Neural cell (in vitro differentiated cells): ENCODE data around the gene CEP350.

Experiments used
- CTCF ChIP-seq: fragments of 450-650 bp; IDR thresholded peaks from 2 replicates; pipeline ENCODE4 v1.5.1; 2014; ENCODE audit warnings: antibody characterized with exemption, mild to moderate bottlenecking, moderate library complexity; ENCODE audit not compliant: poor library complexity, severe bottlenecking
- EP300 ChIP-seq: fragments of 450-650 bp; conservative IDR thresholded peaks from 2 replicates; pipeline ENCODE4 v1.6.1; 2014; ENCODE audit warnings: antibody characterized with exemption, mild to moderate bottlenecking, moderate library complexity; ENCODE audit not compliant: poor library complexity, severe bottlenecking
- EZH2 ChIP-seq: fragments of 200-600, 300-800 bp; shearing (Covaris generic), sonication (generic); IDR thresholded peaks from 2 replicates; pipeline ENCODE4 v1.6.1; 2014; ENCODE audit warnings: antibody characterized with exemption, low read length, borderline replicate concordance, mild to moderate bottlenecking; ENCODE audit not compliant: insufficient read depth, poor library complexity, severe bottlenecking
- POLR2AphosphoS5 ChIP-seq: IDR thresholded peaks from 2 replicates; pipeline ENCODE4 v1.6.1; 2012
- RAD21 ChIP-seq: fragments of 450-650 bp; conservative IDR thresholded peaks from 2 replicates; pipeline ENCODE4 v1.6.1; 2014; ENCODE audit warnings: antibody characterized with exemption, mild to moderate bottlenecking, moderate library complexity
- SMC3 ChIP-seq: fragments of 450-650 bp; conservative IDR thresholded peaks from 2 replicates; pipeline ENCODE4 v1.6.1; 2014; ENCODE audit warnings: antibody characterized with exemption, mild to moderate bottlenecking, moderate library complexity; ENCODE audit not compliant: poor library complexity
- TF ChIP-seq, protein P1 (sequence below): IDR thresholded peaks from 2 replicates; pipeline ENCODE4 v1.6.1; 2012; ENCODE audit warnings: borderline replicate concordance

DNA sequence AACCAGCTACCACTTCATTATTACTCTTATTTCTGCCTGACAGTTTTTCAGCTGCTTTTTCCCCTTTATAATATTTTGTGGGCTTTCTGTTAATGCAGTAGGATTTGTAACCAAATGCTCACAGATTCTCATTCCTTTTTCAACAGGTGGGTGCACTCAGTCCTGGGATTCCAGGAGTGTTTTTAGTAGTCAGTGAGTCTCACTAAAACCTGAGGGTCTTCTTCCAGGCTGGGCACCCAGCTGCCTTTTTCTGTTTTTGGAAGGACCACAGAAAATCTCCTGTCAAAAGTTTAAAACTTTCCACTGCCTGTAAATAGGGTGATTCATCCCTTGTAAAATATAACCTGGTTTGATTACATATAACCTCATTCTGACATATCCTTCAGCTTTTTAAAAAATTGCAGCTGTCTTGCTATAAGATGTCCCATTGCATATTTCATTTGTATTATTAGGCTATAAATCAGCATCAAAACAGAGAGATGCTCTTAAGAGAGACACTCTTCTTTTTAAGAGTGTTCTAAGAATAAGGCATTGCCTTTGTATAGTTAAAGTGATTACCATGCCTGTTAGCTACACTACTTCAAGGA is 16.8 kb upstream of the CEP350 start:
- no peak for TF ChIP-seq CTCF
- TF ChIP-seq, protein P1, sequence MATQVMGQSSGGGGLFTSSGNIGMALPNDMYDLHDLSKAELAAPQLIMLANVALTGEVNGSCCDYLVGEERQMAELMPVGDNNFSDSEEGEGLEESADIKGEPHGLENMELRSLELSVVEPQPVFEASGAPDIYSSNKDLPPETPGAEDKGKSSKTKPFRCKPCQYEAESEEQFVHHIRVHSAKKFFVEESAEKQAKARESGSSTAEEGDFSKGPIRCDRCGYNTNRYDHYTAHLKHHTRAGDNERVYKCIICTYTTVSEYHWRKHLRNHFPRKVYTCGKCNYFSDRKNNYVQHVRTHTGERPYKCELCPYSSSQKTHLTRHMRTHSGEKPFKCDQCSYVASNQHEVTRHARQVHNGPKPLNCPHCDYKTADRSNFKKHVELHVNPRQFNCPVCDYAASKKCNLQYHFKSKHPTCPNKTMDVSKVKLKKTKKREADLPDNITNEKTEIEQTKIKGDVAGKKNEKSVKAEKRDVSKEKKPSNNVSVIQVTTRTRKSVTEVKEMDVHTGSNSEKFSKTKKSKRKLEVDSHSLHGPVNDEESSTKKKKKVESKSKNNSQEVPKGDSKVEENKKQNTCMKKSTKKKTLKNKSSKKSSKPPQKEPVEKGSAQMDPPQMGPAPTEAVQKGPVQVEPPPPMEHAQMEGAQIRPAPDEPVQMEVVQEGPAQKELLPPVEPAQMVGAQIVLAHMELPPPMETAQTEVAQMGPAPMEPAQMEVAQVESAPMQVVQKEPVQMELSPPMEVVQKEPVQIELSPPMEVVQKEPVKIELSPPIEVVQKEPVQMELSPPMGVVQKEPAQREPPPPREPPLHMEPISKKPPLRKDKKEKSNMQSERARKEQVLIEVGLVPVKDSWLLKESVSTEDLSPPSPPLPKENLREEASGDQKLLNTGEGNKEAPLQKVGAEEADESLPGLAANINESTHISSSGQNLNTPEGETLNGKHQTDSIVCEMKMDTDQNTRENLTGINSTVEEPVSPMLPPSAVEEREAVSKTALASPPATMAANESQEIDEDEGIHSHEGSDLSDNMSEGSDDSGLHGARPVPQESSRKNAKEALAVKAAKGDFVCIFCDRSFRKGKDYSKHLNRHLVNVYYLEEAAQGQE: no peak
- no peak for TF ChIP-seq RAD21
- TF ChIP-seq SMC3: no peak
- TF ChIP-seq POLR2AphosphoS5: no peak
- TF ChIP-seq EZH2: no peak
- TF ChIP-seq EP300: no peak
